Lung (tissue), 12 donors: Measurements from ENCODE around the gene SPATA19. TPM values are rescaled to one million over a fixed set of nuclear protein-coding genes. Genes with fewer than 3 reads are reported as not detected.

ENCODE experiments used
- ATAC-seq: fragments of 200-7000 bp; cut with Tn5 transposase; one replicate; pipeline ENCODE4 v1.9.1; 2020; ENCODE audit warnings: moderate number of reproducible peaks; ENCODE audit not compliant: insufficient read depth, low FRiP score
- DNase-seq, 3 donors: peaks; one replicate each; pipeline ENCODE4 v3.0.0-alpha.2; 2013 to 2017
- H3K27ac ChIP-seq, 2 donors: one replicate each; pipeline ENCODE4 v1.5.1; 2013; ENCODE audit warnings: mild to moderate bottlenecking in 2 of 2, moderate library complexity in 2 of 2, control low read depth in 1 of 2, inconsistent platforms in 1 of 2, low read depth in 1 of 2, low read length in 1 of 2
- H3K27me3 ChIP-seq, 3 donors: one replicate each; pipeline ENCODE4 v1.5.1; 2013; ENCODE audit warnings: low read length in 2 of 3; ENCODE audit not compliant: control insufficient read depth in 3 of 3, insufficient read depth in 3 of 3
- H3K36me3 ChIP-seq, 4 donors: one replicate each; pipeline ENCODE4 v1.5.1; 2013; ENCODE audit warnings: low read length in 4 of 4, mild to moderate bottlenecking in 1 of 4, moderate library complexity in 1 of 4; ENCODE audit not compliant: control insufficient read depth in 4 of 4, insufficient read depth in 4 of 4
- H3K4me1 ChIP-seq, 5 donors: one replicate each; pipeline ENCODE4 v1.5.1; 2013; ENCODE audit warnings: low read length in 5 of 5, mild to moderate bottlenecking in 2 of 5, moderate library complexity in 1 of 5; ENCODE audit not compliant: control insufficient read depth in 5 of 5, insufficient read depth in 5 of 5
- H3K4me3 ChIP-seq: one replicate; pipeline ENCODE4 v1.5.1; 2013; ENCODE audit warnings: mild to moderate bottlenecking, control low read depth, moderate library complexity
- H3K9ac ChIP-seq, 2 donors: one replicate each; pipeline ENCODE4 v1.5.1; 2013; ENCODE audit warnings: low read length in 2 of 2, control low read depth in 1 of 2; ENCODE audit not compliant: insufficient read depth in 1 of 2
- H3K9me3 ChIP-seq, 4 donors: one replicate each; pipeline ENCODE4 v1.5.1; 2013; ENCODE audit warnings: low read length in 3 of 4, mild to moderate bottlenecking in 1 of 4, moderate library complexity in 1 of 4; ENCODE audit not compliant: control insufficient read depth in 4 of 4, insufficient read depth in 3 of 4
- WGBS, 2 donors: extraction: QIAGEN DNeasy Blood & Tissue Kit; methylation state at CpG; one replicate each; pipeline ENCODE4 v1.1.7; 2013; 5-methylcytosine and 5-hydroxymethylcytosine counted together
- polyA plus RNA-seq, 2 donors: library from polyadenylated mRNA; stranded (reverse); fragments of 200-250 nt; gene quantifications; one replicate each; pipeline ENCODE4 v1.2.1, GENCODE V29; 2013
- total RNA-seq, 2 donors: library from RNA; depleted of rRNA in 1 of 2; stranded (reverse); fragments of >200 nt in 1 of 2; gene quantifications; one replicate each; pipeline ENCODE4 v1.2.1, GENCODE V29; 2014 to 2021
- TF ChIP-seq, protein P1 (sequence below): IDR thresholded peaks from 2 replicates; pipeline ENCODE4 v1.5.1; 2012; ENCODE audit warnings: mild to moderate bottlenecking; ENCODE audit errors: control extremely low read depth, extremely low read depth
- donor health status: control.
- donor health status: control.
- donor health status: Bipolar disorder and iron deficiency.
- donor health status: healthy.
- donor health status: DM: yes; HTN: yes; CAD: no.

SPATA19 gene
- total and polyA plus RNA-seq, 4 donors = not detected

DNA sequence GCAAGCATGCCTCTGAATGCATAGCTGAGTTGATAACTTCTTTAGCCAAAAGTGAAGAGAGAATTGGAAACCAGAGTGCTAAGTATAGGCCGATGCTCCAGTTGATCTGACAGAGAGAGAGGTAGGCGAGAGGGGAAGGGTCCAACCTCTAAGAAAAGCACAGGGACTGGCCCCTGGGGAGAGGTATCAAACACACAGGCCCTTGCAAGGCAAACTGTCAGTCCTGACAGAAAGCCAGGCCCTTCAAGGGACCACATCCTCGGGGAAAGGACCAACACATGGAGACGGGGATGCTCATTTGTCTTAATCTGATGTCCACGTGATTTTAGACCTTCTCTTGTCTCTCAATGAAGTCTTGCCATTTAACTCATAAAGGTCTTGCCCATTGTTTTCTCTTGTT lies 43.9 kb upstream of the SPATA19 start:
- Histone ChIP-seq H3K27ac (no peak overlapping the region), H3K9ac (no peak overlapping the region), H3K4me3 (no peak overlapping the region), H3K27me3 (peaks cover 0 to 4% (median 0%) of the 10 kb centered on the region in 3 donors), H3K9me3 (peaks cover 0 to 14% (median 0%) of the 10 kb centered on the region in 4 donors), H3K36me3 (no peaks in the 10 kb centered on the region), H3K4me1 (no peaks in the 10 kb centered on the region)
- DNase-seq = no peak
- TF ChIP-seq, protein P1, sequence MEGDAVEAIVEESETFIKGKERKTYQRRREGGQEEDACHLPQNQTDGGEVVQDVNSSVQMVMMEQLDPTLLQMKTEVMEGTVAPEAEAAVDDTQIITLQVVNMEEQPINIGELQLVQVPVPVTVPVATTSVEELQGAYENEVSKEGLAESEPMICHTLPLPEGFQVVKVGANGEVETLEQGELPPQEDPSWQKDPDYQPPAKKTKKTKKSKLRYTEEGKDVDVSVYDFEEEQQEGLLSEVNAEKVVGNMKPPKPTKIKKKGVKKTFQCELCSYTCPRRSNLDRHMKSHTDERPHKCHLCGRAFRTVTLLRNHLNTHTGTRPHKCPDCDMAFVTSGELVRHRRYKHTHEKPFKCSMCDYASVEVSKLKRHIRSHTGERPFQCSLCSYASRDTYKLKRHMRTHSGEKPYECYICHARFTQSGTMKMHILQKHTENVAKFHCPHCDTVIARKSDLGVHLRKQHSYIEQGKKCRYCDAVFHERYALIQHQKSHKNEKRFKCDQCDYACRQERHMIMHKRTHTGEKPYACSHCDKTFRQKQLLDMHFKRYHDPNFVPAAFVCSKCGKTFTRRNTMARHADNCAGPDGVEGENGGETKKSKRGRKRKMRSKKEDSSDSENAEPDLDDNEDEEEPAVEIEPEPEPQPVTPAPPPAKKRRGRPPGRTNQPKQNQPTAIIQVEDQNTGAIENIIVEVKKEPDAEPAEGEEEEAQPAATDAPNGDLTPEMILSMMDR = no peak
- no peak for ATAC-seq
- 75 to 77% methylated on average over 5 of the region's 5 CpGs for WGBS, 2 donors

DNA sequence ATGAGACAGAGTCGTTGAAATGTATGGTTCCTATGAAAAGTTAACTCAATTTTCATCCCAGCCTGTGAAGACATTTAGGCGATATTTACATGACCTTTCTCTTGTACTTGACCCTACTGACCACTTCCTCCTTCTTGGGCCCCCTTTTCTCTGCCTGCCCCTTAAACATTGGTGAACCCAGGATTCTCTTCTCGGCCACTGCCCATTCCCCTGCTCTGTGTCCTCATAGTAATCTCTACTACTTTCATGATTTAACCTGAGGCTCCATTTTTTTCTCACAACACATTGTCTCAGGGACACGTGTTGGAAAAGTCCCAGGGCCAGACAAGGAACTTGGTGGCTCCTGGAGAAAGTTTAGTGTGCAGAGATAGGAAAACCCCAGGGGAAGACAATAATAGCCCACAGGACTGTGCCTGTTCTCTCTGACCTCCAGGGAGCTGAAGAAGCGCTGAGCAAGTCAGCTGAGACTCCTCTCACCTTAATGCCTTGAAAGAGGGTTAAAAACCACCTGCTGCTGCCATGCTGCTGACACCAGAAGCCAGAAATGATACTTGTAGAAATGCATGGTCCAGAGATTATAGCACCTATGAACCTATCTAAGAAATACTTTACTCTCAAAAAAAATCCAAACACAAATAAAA lies 42.5 kb upstream of the SPATA19 start:
- H3K36me3 ChIP-seq = no peaks in the 10 kb centered on the region
- H3K27ac ChIP-seq = no peak overlapping the region
- H3K4me3 ChIP-seq = no peak overlapping the region
- TF ChIP-seq, protein P1 = no peak
- DNase-seq (no peak), ATAC-seq (no peak)
- H3K27me3 ChIP-seq = peaks cover 0 to 4% (median 0%) of the 10 kb centered on the region in 3 donors
- no peak overlapping the region for H3K9ac ChIP-seq
- 56 to 73% methylated on average over 5 of the region's 5 CpGs for WGBS, 2 donors
- peaks cover 0 to 14% (median 0%) of the 10 kb centered on the region in 4 donors for H3K9me3 ChIP-seq
- no peaks in the 10 kb centered on the region for H3K4me1 ChIP-seq

DNA sequence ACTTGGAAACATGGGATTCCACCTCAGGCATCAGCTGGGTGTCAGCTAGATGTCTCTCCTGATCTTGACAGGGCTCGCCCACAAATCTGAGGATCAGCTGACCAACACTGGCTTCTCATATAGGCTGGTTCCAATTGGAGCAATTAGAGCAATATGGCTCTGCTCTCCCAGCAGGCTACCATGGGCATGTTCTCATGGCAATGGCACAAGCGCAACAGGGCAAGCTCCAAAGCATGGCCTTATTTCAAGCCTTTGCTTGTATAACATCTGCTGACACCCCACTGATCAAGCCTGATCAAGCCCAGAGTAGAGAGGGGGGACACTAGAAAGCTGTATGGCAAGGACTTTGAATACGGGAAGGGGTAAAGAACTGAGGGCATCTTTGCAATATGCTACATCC lies 40.7 kb upstream of the SPATA19 start:
- WGBS, 2 donors = 85 to 94% methylated on average over 3 of the region's 3 CpGs
- no peaks in the 10 kb centered on the region for H3K36me3 ChIP-seq
- TF ChIP-seq, protein P1 = no peak
- no peak for ATAC-seq
- H3K4me1 ChIP-seq = no peaks in the 10 kb centered on the region
- H3K9ac ChIP-seq = no peak overlapping the region
- no peak overlapping the region for H3K27ac ChIP-seq
- DNase-seq = no peak
- H3K9me3 ChIP-seq = peaks cover 0 to 14% (median 0%) of the 10 kb centered on the region in 4 donors
- H3K4me3 ChIP-seq = no peak overlapping the region
- peaks cover 0 to 4% (median 0%) of the 10 kb centered on the region in 3 donors for H3K27me3 ChIP-seq

DNA sequence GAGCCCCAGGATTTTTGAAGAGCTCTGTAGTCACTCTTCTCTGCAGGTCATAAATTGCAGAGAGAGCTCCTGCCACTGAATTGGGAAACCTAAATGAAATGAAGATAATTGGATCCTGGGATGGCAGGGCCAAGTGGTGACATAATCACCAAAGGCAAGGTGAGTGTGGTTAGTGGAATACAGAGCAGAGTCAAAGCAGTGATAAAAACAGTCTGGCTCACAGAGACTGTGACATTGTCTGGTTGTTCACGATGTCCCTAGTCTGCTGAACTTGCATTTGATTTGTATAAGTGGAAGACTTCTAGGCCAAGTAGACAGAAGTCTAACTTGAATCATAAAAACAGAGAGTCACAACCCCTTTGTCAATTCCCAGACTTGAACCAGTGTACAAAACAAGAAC lies 26.8 kb upstream of the SPATA19 start:
- no peaks in the 10 kb centered on the region for H3K4me1 ChIP-seq
- no peaks in the 10 kb centered on the region for H3K36me3 ChIP-seq
- no peak for ATAC-seq
- no peak for DNase-seq
- no peak overlapping the region for H3K4me3 ChIP-seq
- H3K9me3 ChIP-seq = peaks cover 0 to 3% (median 0%) of the 10 kb centered on the region in 4 donors
- 78 to 89% methylated on average over 1 of the region's 1 CpG for WGBS, 2 donors
- TF ChIP-seq, protein P1 = no peak
- H3K27me3 ChIP-seq = no peaks in the 10 kb centered on the region
- no peak overlapping the region for H3K27ac ChIP-seq
- no peak overlapping the region for H3K9ac ChIP-seq
